Limb (tissue), 2 donors: ENCODE measurements around the gene SNAPC1.
"Not testable (repeated sequence)": the region's sequence is repeated elsewhere in the genome, so short reads cannot be mapped to it uniquely, and the experiment has no call there.

Source experiments
- DNase-seq, 2 donors: peaks; one replicate each; pipeline ENCODE4 v3.0.0-alpha.2; 2016; ENCODE audit errors: extremely low spot score in 2 of 2

Gene SNAPC1

DNA sequence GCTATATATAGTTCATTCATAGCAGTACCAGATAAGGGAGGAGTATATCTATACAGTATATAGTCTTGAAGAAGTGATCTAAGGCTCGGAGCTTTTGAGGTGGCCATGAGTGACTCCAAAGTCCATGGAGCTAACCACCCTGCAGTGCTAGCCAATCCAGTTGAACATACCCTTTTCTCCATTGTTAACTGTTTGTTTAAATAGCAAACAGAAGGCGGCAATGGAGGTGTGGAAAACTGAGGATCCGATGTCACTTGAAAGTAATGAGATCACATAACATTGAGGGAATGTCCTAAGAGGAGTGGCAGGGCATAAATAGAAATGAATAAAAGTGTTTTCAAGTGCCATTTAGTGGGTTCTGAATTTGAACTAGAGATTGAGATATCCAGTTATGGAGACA, 12.4 kb upstream of the SNAPC1 start:
- DNase-seq = no peak

DNA sequence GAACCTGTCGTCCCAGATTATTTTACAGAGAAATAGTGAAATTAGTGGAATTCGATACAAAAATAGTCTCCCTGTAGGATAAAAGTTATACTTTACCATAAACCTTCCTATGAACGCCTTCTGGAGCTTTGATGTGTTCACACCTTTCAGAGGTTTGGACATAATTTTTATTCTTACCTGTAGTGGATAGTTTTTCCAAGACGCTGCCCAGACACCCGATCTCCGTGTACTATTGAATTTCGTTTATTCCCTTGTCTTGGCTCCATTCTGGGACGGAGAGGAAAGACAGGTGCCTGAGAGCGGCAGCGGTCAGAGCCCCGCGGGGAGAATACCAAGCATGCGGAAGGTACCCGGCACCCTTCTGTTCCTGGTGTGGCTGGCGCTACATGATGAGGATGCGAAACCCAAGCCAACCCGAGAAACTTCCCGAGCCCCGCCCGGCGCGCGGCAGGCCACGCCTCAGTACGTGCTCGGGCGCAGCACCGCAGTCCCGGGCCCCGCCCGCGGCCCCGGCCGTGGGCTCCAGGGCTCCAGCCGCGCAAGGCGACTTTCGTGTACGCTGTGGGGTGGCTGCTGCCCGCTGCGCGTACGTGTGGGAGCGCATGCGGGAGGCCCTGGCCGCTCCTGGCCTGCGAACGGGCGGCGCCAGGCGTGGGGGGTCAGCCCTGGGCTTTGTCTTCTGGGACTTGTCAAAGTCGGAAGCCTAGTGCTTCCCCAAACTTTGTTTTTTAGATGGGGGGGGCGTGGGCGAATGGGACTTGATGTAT, 11.3 kb upstream of the SNAPC1 start:
- DNase-seq = peak; percentile 61 to 79

DNA sequence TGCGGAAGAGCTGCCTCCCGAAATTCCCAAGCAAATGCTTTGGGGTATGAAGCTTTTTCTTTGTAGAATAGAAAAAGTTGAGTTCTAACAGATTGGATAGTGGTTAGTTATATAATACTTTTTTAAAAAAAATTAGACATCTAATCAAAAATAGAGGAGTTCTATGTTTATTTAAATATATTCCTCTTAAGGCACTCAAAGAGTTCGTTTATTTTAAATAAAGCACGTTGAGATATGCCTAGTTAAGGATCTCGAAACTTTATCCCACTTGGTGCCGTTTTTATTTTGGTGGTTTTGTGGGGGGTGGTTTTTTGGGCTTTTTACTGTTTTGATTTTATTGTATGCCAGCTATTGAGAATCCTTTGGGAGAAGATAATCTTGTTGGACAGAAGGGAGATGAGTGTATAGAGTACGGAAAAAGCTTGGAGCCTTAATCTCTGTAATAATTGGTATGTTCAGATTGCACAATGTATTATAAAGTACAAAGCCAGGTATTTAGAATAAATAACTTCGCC, 10.7 kb upstream of the SNAPC1 start:
- DNase-seq = no peak

DNA sequence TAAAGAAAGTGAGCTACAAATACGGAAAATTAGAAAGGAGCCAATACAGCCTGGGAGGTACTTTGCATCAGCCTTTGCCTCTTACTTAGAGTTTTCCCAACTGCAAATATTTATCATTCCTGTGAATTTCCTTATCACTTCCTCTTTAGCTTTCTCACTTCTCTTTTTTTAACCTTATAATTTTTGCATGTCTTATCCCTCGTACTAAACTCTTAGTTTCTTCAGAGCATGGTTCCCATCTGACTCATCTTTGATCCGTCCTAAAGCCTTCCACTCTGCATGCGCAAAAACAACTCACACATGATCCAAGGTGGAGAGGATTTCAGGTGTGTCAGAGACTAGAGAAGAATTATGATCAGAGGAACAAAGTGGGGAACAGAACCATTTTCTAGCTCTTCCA, 9.6 kb upstream of the SNAPC1 start:
- no peak for DNase-seq

DNA sequence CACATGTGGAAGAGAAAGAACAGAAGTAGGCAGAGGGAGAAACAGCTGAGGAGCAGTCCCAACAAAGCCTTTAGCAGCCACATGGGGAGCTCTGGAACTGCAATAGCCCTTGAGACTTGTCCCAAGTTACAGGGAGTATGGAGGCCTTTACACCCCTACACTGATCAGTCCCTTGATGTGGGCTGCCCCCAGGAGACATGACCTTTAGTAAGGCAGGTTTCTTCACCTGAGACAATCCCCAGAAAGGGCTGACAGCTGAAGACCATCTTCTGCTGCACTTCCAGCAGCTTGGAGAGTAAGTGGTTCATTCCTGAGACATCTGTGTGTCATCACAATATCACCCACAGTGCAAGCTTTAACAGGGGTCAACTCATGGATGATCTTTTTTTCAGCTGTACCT, 8.6 kb upstream of the SNAPC1 start:
- no peak for DNase-seq

DNA sequence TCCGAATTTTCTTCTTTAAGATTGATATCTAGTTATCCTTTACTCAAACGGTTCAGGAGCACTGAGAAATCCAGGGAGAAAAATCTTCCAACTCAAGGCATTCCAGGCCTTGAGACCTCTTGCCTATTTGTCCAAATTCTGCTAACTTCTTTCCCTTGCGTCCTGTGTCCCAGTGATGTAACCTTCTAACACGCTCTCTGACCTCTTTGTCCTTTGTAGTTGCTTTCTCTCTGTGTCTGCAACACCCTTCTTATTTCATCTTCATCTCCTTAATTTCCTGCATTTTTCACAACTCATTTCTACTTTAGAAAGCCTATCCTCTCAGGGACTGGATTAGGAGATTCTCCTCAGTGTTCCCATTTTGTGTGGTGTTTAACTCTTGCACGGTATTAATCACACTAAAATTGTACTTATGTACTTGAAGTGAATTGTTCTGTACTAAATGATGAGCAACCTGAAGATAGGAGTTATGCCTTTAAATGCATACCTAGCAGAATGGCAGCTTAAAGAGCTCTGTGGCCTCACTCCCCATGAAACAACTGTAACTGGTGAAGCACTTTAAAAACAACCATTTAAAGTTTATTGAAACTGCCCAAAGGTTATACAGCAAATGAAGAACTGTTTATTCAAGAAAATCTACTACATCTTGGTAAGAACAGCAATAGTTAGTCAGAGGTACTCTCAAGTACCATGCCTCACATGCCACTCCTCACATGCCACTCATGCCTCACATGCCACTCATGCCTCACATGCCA, 7.4 kb upstream of the SNAPC1 start:
- no peak for DNase-seq

DNA sequence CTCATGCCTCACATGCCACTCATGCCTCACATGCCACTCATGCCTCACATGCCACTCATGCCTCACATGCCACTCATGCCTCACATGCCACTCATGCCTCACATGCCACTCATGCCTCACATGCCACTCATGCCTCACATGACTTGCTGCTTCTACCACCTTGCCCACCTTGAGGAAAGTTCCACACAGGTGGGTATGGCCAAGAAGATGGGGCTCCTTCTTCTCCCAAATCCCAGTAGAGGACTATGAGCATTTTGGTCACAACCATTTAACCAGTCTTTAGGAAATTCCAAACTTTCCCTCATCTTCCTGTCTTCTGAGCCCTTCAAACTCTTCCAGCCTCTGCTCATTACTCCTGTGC, 6.9 kb upstream of the SNAPC1 start:
- not testable (repeated sequence) for DNase-seq

DNA sequence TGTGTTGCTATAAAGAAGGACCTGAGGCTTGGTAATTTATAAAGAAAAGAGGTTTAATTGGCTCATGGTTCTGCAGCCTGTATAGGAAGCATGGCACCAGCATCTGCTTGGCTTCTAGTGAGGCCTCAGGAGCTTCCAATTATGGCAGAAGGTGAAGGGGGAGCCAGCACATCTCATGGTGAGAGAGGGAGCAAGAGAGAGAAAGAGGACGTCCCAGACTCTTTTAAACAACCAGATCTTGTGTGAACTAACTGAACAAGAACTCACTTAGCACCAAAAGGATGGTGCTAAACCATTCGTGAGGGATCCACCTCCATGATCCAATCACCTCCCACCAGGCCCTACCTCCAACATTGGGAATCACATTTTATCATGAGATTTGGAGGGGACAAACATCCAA, 6.1 kb upstream of the SNAPC1 start:
- DNase-seq = no peak

DNA sequence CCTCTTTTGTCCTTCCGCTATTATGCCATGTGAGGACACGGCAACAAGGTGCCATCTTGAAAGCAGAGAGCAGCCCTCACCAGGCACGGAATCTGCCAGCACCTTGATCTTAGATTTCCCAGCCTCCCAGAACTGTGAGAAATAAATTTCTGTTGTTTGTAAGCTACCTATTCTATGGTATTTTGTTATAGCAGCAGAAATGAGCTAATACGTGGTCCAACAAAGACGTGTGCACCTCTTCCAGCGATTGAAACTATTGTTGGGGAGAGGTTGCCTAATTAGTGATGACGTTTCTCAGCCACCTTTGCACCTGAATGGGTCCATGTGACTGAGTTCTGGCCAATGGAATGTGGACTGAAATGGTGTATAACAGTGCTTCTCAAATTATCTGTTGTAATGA, 2.3 kb upstream of the SNAPC1 start:
- DNase-seq = no peak

DNA sequence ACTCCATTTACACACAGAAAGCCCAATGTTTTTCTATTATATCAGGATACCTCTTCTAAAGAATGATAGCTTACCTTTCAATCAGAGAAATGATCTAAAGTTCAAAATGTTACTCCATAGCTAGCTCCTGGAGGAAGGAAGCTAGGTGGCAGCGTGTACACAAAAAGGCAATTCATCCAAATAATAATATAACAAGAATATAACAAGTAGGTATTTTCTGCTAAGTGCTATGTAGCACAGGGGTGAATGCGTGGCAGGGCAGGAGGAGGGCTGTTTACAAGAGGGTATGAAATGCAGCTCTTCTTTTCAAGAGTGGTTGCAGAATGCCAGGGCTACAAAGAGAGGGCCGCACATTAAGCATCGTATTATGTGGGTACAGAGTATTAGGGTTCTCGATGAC, 663 bp upstream of the SNAPC1 start:
- no peak for DNase-seq

DNA sequence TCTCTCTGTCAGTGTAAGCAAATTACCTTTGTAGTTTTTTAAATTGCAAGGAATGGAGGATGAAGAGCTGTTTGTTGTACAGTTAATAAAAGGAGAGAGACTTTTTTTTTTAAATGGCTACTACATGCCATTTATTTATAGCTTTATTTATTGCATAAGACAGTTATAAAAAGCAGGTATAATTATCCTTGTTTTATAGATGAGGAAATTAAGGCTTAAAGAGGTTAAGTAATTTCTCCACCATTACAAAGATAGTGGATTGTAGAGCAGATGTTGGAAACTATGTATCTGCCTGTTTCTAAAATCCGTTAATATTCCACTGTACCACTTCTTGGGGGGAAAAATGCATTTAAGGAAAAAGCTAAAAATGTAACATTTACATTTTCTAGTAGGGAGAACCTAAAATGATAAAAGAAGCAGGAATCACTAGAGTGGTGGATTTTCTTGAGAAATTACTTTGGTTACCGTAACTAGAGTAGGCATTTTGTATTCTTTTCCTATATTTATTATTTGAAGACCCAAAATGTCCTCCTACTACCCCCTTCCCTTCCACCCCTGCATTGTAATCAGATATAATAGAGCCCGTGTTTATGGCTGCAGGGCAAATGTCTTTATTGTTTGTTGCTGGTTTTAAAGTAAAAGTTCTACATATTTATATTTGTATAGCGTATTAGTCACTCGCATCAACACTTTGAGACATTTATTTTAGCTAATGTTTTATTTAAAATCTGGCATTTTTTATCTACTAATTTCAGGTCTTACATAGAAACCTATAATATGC, 2.3 kb downstream of the SNAPC1 start:
- no peak for DNase-seq

DNA sequence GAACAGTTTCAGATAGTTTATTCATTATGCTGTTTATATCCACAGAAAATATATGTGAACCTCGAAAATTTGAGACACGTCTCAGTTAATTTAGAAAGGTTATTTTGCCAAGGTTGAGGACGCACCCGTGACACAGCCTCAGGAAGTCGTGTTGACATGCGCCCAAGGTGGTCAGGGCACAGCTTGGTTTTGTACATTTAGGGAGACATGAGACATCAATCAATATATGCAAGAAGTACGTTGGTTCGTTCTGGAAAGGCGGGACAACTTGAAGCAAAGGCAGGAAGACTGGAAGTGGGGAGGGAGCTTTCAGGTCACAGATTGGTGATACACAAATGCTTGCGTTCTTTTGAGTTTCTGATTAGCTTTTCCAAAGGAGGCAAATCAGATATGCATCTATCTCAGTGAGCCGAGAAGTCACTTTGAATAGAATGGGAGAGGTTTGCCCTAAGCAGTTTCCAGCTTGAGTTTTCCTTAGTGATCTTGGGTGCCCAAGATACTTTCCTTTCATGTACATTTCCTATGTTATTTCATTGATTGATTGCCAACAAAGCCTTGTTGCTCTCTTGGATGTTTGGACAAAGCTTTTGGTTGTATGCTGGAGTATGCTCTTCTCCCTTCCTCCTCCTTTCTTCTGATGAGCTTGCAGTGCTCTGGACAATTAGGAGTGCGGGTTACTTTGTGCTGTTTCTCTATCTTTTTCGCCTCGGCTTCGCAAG, 3.2 kb downstream of the SNAPC1 start:
- DNase-seq = no peak

DNA sequence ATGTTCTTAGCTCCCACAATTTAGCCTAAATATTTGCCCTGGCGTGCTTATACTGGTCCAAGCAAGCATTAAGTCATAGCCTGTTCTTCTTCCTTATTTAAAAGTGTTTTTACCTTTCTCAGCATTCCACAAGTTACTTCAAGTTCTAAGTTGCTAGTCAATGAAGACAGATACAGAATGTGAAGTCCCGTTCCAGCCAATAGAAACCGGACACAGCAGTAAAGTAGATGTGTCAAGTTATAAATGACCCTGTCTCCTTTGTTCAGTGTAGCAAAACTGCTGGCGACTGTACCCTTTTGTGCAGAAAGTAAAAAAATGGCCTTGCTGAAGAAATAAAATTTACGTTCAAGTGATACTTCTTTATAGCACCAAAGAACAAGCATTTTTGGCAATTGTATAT, 3.9 kb downstream of the SNAPC1 start:
- no peak for DNase-seq

DNA sequence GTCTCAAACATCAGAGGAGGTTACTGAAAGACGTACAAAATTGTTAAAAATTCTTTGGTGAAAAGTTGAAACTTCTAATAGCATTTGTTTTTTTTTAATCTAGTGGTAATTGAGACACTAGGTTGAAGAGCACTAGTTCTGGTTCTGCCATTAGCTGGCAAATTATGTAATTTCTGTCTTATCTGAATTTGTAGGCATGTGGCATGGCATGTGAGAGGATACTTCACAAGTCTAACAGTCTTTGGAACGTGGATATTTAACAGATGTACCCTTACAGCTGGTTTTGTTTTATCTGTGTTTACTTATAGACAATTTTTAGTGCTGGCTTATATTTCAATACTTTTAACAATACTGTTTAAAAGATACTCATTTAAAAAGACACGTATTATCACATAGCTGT, 6.0 kb downstream of the SNAPC1 start:
- no peak for DNase-seq

DNA sequence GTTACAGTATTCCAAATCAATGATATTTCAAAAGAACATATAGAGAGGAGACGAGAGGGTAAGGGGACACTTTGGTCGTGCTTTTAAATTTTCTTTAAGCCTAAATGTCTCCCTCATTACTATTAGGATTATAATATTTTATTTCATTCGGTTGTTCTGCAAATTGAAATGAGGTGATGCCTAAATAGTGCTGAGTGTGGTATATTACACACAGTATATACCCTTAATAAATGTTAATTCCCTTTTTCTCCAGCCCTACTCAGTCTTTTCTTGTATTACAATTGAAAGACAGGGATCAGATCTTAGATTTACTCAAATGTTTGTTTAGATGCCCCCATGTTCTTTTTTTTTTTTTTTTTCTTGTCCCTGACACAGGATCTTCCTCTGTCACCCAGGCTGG, 7.7 kb downstream of the SNAPC1 start:
- no peak for DNase-seq

DNA sequence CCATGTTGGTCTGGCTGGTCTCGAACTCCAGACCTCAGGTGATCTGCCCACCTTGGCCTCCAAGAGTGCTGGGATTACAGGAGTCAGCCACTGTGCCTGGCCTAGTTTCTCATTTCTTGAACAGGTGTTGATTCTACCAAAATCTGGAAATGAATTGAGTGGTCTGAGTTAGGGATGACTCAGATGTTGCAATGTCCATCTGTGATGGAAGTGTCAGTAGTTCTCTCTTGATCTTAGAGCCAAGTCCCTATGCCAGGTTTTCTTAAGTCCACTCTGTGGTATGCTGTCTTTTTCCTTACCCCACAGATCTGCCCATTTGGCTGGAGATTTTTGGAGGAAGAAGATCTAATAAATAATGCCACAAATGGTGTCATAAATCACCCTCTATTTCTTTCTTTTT, 12.6 kb downstream of the SNAPC1 start:
- DNase-seq = no peak

DNA sequence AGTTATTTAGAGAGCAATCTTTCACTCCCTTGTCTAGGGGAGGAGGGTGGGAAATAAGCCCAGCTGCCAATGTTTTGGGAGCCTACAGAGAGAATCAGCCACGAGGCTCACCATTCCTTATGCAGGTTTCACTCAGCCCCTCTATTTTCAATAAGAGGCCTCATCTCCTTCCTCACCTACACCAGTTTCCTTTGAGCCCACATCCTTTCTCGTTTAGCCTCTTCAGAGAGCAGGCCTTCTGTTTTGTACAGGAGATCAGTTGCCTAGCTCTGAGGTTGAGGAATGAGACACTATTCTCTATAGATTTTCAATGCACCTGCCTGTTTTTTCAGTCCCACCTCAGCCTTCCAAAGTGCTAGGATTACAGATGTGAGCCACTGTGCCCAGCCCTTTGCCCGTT, 17.9 kb downstream of the SNAPC1 start:
- no peak for DNase-seq

DNA sequence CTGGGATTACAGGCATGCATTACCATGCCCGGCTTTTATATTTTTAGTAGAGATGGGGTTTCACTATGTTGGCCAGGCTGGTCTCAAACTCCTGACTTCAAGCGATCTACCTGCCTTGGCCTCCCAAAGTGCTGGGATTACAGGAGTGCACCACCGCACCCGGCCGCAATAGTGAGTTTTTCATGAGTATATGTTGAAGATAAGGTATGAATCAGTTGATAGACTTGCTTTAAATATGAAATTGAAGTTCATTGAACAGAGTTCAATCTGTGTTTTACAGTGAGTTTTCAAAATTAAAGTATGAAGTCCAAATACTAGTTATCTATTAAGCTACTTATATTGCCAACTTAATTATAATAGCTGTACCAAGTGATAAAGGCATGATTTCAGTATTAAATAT, 35.1 kb downstream of the SNAPC1 start:
- DNase-seq = no peak

DNA sequence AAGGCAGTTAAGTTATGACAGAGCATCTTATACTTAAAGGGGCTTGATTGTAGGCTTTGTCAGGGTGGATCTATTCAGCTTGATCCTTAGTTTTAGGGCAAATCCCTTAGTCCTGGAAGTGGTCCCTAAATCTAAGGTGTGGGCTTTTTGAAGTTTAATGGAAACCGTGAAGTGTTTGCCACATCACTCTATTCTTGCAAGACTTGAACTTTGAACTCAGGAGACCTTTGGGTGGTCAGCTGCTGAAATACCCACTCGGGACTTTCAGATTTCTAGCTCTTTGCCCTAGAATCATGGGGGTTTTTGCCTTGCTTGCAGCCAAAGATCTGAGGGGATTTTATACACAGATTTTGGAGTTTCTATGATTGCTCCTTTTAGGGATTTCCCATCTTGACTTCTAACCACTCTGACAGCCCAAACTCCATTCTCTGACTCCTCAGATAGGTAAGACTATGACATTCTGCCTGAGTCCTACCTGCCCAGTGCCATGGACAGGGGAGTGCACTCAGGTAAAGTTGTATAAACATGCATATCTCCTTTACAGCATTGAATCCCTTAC, 39.9 kb downstream of the SNAPC1 start:
- no peak for DNase-seq

DNA sequence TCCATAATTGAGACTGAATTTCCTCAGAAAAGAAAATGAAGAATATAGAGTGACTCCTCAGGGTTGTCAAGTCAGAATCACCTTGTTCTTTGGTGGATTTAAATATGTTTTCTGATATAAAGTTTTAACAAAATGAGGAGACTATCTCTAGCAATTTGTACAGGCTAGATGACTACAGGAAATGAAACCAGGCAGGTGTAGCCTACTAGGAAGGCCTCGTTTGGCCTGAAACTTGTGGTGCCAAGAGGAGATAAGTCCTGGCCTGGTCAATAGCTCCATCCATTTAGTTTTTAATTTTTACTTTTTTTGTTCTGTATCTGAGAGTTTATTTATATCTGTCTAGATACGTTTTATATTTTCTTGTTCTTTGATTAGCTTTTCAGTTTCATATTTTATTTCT, 41.5 kb downstream of the SNAPC1 start:
- DNase-seq = no peak

DNA sequence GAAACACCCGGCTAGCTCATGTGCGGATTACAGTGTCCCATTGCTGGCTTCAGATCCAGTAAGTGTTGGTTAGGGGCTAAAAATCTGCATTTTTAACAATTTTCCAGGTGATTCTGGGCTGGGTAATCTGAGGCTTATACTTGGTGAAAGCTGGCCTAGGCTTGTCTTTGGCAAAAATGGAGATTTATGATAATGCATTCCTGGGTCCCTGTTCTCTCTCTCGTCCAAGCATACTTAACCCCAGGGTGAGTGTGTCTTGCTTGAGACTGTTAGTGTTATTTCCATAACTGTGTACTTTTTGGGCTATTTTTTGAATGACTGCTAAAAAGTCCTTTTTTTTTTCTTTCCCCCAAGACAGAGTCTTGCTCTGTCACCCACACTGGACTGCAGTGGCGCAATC, 43.2 kb downstream of the SNAPC1 start:
- no peak for DNase-seq
